ENCODE measurements around the gene C2CD4C. TPM values are rescaled to one million over a fixed set of nuclear protein-coding genes. Genes with fewer than 3 reads are reported as not detected.

C2CD4C gene
- total and polyA plus RNA-seq, 2 of the 13 experiments (the other 11 are each of a cell fraction or from before 2014, with no cell fraction given) = not detected

- TF ChIP-seq ZNF282 (IDR thresholded peaks at IDR 0.05; ENCODE audit: partially characterized antibody) (no peak), ZNF496 (CRISPR knock-in tag; IDR thresholded peaks at IDR 0.05; ENCODE audit: insufficient replicate concordance) (no peak), ZNF768 (CRISPR knock-in tag; IDR thresholded peaks at IDR 0.05) (no peak), MEIS2 (CRISPR knock-in tag; IDR thresholded peaks at IDR 0.05) (no peak)
These were observed 31.7 kb upstream of the C2CD4C start (continued) for GRCh38 chr19:440391-441212.

GRCh38 chr19:439167-439900, 30.4 kb upstream of the C2CD4C start:
- no TSS peak for BruUV-seq (replicated peaks)
- no peaks in the 10 kb centered on the region for H3K27me3 ChIP-seq (ENCODE audit: control insufficient read depth in 1 of 2, insufficient read depth in 2 of 2, low read length in 2 of 2)
- H4K20me1 ChIP-seq (ENCODE audit: insufficient read depth, low read length) = no peaks in the 10 kb centered on the region; the same call in 1 of the 2 replicates
- FAIRE-seq = no peak
- H3K9ac ChIP-seq (ENCODE audit: insufficient read depth, low read depth, low read length) = no peak overlapping the region
- H3K79me2 ChIP-seq (ENCODE audit: insufficient read depth, low read length) = no peaks in the 10 kb centered on the region
- H3K36me3 ChIP-seq (replicated peaks in 1 of 2; ENCODE audit: control insufficient read depth in 1 of 2, insufficient read depth in 2 of 2, low read length in 2 of 2) = 0 out of 5 replicates have a peak, but pooled peaks cover 0 to under 1% of the 10 kb centered on the region in 2 experiments
- H3K4me1 ChIP-seq (ENCODE audit: insufficient read depth, low read length) = no peaks in the 10 kb centered on the region
- no peak for ATAC-seq
- ChIA-PET POLR2A (no interaction called here), CTCF (ENCODE audit: low intra/inter-chr PET ratio, low total read pairs) (no interaction called here)
- H3K9me3 ChIP-seq (ENCODE audit: low read length) = peaks cover under 1% of the 10 kb centered on the region; the same call in 1 of the 2 replicates
- no peak overlapping the region for H3K4me2 ChIP-seq (ENCODE audit: low read depth, low read length)
- H3K27ac ChIP-seq (ENCODE audit: extremely low read length, insufficient read depth, low read length) = no peak overlapping the region
- in situ Hi-C loops (cut with HindIII; ENCODE audit: extremely low pct_ligation_motif_present, low pct_unique_long_range_greater_than_20kb) (no loop called here), intact Hi-C loops (cut with micrococcal nuclease; ENCODE audit: unreplicated experiment) (no loop called here)
- 95% methylated on average over 18 of the region's 27 CpGs for WGBS (ENCODE audit: low lambda C conversion rate)
- no peak overlapping the region for H3K4me3 ChIP-seq (replicated peaks in 1 of 3; ENCODE audit: insufficient read depth in 1 of 3, low read depth in 2 of 3, low read length in 3 of 3)
- DNase-seq (ENCODE audit: low spot score) = no peak
- H2AFZ ChIP-seq (ENCODE audit: low read length) = no peak overlapping the region
- TF ChIP-seq ZBTB49 (CRISPR knock-in tag; IDR thresholded peaks at IDR 0.05; ENCODE audit: borderline replicate concordance) (no peak), THYN1 (CRISPR knock-in tag; IDR thresholded peaks at IDR 0.05; ENCODE audit: borderline replicate concordance, low read depth) (no peak), DNMT1 (CRISPR knock-in tag; IDR thresholded peaks at IDR 0.05) (no peak), ARNT (IDR thresholded peaks at IDR 0.05) (no peak), AGO2 (optimal IDR thresholded peaks at IDR 0.05; ENCODE audit: low read depth, low read length) (no peak), KLF12 (CRISPR knock-in tag; IDR thresholded peaks at IDR 0.05; ENCODE audit: borderline replicate concordance) (no peak), ZNF740 (CRISPR knock-in tag; IDR thresholded peaks at IDR 0.05) (no peak), ZNF232 (CRISPR knock-in tag; IDR thresholded peaks at IDR 0.05; ENCODE audit: borderline replicate concordance) (no peak)
